IPS DF 19.7 (cell line): ENCODE measurements around the gene TGM5.

Experiments used
- DNase-seq: peaks from one replicate; pipeline ENCODE4 v3.0.0-alpha.2; 2013; ENCODE audit warnings: low read depth, low spot score

Gene TGM5

DNA sequence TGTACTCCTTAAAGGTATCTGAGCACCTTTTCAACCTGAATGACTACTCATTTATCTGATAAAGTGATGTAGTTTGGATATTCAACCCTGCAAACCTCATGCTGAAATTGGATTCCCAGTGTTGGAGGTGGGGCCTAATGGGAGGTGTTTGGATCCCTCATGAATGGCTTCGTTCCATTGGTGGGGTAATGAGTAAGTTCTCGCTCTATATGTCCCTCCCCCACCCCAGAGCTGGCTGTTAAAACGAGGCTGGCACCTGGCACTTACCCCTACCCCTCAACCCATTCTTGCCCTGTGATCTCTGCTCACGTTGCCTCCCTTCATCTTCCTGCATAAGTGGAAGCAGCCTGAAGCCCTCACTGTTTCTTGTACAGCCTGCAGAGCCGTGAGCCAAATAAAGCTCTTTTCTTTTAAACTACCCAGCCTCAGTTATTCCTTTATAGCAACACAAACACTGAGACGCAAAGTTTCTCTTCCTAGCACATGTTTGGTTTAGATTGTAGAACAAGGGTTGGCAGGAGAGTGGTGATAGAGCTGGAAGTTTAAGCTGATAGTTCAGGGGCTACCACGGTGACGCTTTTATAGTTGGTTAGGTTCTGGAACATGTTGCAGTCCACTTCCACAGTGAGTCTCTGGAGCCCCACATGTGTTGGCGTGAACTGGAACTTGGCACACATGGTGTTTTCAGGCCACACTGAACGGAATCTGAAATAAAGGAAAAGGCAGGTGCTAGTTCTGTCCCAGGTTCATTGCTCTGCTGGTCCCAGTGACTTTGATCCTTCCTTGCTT, 69.8 kb downstream of the TGM5 start:
- no peak for DNase-seq

DNA sequence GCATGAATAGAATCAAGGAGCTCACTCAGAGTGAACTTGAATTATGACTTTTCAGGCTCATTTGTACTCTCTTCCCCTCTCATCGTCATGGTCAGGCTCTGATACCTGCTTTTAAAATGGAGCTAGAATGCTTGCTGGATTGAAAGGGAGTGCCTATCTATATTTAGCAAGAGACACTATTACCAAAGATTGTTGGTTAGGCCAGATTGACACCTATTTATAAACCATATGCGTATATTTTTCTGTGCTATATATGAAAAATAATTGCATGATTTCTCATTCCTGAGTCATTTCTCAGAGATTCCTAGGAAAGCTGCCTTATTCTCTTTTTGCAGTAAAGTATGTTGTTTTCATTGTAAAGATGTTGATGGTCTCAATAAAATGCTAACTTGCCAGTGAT, 71.9 kb downstream of the TGM5 start:
- no peak for DNase-seq

GRCh38 chr15:43193710-43194109, 73.0 kb downstream of the TGM5 start:
- no peak for DNase-seq

DNA sequence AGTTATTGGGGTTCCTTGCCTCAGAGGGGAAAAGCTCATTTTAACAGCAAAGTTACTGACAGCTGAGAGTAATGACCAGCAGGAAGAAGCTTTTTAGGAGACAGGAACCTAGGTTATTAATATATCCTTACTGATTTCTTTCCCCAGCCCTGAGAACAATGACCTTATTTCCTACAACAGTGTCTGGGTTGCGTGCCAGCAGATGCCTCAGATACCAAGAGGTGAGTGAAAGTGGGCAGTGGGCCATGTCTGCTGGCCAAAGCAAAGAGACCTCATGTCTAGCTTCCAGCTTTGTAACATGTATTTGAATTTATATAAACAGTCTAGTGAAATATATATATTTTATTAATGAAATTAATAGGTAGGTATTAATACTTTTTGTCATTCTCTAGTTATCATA, 76.5 kb downstream of the TGM5 start:
- no peak for DNase-seq

- no peak for DNase-seq
Measured at GRCh38 chr15:43189296-43189695, 77.4 kb downstream of the TGM5 start.

DNA sequence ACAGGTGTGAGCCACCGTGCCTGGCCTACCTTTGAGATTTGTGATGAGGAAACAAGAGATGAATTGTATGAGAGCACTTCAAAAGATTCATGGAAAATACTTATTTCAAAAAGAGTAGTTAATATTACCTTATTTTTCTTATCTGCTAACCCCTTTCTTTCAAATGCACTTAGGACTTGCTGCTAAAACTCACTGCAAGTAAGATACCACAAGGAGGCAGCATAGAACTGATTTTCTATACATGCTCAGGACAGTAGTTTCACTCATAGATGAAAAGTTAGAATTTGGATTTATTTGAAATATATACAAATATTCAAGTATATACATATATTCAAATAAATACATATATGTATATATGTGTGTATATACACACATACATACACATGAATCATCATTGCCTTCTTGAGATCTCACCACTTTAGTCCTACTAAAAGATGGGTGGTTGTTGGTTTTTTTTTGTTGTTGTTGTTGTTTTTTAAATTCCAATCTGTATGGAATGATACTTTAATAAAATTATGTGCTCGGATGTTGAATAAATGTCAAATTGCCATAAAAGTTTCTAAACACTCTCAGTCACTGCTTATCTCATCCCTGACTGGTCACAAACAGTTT, 79.1 kb downstream of the TGM5 start:
- no peak for DNase-seq

- DNase-seq = no peak
Measured at GRCh38 chr15:43186003-43186353, 80.8 kb downstream of the TGM5 start.

DNA sequence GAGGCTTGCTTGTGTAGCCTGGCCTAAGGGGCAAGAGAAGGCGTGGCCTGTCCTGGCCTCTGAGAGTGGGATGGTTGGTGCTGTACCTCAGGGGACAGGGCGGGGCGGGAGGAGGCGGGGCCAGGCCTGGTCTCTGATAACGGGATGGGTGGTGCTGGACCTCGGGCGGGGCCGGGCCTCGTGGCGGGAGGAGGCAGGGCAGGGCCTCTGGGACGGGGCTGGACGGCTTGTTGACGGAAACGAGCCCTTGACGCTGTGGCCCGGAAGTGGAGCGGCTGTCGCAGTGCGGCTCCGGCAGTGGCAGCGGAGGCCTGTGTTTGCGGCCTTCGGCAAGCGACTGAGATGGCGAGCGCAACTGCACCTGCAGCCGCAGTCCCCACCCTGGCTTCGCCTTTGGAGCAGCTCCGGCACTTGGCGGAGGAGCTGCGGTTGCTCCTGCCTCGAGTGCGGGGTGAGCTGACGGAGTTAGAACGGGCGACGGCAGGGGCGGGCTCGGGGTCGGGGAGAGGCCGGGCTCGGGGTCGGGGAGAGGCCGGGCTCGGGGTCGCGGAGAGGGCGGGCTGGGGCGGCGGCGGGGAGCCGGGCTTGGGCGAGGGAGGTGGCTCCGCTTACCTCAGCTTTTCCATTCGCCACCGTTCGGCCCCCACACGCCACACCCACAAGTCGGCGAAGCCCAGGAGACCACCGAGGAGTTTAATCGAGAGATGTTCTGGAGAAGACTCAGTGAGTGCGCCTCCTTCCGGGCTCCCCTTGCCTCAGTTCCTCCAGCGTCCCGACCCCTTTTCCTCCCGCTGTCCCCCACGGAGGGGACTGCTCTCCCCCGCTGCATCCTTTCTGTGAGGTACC, 81.3 kb downstream of the TGM5 start, which contains the start of gene CCNDBP1:
Gene CCNDBP1 (plus strand): TSS at position 247 of the 846 bp plus-strand sequence. CDS start 96 bp downstream, at position 343.
- DNase-seq = peak; percentile 74

DNA sequence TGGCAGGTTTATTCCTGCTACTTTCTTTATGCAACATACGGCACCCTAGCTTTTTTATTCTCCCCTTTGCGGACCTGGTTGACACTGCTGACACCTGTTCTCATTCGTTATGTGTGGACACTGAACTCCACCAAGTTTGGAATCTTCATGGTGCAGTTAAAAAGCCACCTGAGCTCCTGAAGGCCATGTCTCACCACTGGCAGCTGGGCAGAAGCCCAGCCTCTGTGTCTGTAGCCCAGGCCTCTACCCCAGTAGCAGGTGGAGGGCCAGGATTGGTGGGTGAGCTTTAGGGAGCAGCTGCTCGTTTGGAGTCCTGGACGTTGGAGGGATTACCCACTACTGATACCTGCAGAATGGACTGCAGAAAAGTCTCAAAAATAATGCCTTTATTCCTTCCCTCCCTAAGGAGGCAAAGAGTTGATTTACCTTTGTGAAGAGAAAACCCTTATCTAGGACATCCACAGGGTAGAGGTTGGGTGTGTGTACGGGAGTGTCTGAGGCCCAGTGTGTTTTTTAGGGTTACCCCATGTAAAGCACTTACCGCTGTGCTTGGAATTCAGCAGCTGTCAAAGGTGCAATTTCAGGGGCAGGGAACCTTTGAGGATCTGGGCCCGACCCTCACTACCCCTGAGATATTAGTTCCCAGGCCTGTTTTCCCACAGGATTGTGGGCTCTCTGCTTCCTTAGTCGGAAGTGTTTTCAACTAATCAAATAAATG, 82.2 kb downstream of the TGM5 start:
- DNase-seq = no peak

GRCh38 chr15:43183270-43183669, 83.5 kb downstream of the TGM5 start:
- no peak for DNase-seq
